Endometrium (tissue), 2 donors: Measurements from ENCODE around the gene PANX1.

ENCODE experiments used
- FAIRE-seq: peaks from 2 replicates; lab custom pipeline; 2012; peaks lifted over from hg19 to GRCh38; lab: Jason Lieb, UNC
- donor health status: control.
- donor health status: control.

PANX1 gene

GRCh38 chr11:94185416-94186084 lies 56.9 kb downstream of the PANX1 start:
- no peak for FAIRE-seq

GRCh38 chr11:94186342-94187203 lies 57.9 kb downstream of the PANX1 start:
- no peak for FAIRE-seq

GRCh38 chr11:94193288-94193687 lies 64.6 kb downstream of the PANX1 start:
- FAIRE-seq, result no peak

DNA sequence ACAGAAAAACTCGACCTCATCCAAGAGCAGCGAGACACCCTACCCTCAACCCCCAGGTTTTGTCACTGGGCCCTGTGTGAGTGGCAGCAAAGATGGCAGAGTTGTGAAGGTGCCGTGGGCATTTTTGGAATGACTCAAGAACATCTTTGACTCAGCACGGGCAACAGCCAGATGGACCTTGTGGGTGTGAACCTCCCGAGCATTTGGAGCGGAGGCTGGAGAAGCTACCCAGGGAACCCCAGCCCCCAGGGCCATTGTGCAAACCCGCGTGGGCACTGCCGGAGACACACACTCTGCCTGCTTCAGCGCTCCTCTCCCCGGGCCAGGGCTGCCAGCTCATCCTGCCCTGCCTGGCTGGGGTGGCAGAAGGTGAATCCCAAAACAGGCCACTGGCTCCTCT lies 66.1 kb downstream of the PANX1 start:
- FAIRE-seq, result no peak

DNA sequence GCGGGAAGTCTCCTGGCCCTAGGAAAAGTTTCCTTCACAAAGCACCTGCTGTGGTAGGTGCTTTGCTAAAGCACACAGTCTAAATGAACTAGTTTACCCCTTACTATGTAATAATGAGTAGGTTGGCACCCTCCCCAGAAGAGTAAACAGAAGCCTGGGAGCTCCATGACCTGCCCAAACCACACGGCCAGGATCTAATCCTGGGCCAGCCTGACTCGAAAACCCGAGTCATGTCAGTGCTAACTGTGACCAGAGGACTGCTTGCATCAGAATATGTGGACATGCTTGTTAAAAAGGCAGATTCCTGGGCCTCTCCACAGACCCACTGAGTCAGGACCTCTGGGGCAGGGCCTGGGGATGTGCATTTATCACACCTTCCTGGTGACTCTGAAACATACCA lies 67.7 kb downstream of the PANX1 start:
- FAIRE-seq, result no peak

- FAIRE-seq, result no peak
Observed at GRCh38 chr11:94198718-94199117, 70.1 kb downstream of the PANX1 start.

- no peak for FAIRE-seq
Observed at GRCh38 chr11:94199136-94200130, 70.8 kb downstream of the PANX1 start.

DNA sequence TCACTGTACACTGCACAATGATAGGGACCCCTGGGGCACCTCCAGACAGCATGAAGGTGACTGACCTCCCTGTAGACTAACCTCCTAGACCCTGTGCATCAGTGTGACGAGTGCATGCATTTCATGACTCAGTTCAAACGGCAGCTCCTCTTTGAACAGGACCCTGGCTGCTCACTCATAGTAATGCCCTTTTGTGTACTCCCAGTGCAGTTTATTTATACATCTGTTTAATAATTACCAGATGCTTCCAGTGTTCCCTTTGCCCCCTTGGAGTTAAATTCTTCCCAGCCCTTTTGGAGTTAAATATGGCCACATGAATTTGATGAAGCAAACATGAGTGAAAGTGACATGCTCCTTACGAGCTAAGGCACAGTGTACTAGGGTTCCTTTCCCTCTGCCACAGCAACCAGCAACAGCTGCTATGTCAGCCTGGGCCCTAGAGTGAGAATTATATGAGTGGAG lies 72.4 kb downstream of the PANX1 start:
- no peak for FAIRE-seq

DNA sequence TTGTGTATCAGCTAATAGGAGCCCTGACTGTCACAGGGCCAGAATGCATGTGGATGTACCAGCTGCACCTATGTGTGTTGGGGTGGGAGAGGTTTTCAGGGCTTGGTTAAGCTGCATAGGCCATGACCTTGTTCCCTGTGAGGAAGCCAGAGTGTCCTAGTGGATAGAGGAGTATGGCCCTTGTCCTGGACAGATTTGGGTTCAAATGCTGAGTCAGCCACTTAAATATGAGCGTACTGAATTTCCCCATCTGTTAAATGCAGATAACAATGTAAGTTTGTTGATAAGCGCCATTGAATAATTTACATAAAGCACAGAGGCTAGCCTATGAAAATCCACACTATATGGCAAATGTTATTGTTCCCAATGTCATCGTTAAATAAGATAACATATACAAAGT lies 74.4 kb downstream of the PANX1 start:
- FAIRE-seq, result no peak

- FAIRE-seq, result no peak
Observed at GRCh38 chr11:94211261-94211830, 82.7 kb downstream of the PANX1 start.

DNA sequence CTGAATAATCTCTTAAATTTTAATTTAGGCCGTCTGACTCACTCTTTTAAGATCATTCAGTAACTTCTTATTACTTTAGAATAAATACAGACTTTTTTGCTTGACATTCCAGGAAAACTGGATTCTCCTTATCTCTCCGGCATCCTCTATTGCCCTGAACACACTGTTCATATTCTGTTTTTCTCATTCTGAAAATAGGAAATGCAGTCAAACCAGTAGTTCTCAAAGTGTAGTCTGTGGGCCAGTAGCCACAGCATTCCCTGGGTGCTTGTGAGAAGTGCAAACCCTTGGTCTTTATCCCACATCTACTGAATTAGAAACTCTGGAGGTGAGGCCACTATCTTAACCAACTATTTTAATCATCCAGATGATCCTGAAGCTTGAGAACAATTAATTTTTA lies 84.3 kb downstream of the PANX1 start:
- no peak for FAIRE-seq

- no peak for FAIRE-seq
Observed at GRCh38 chr11:94217705-94218104, 89.1 kb downstream of the PANX1 start.

DNA sequence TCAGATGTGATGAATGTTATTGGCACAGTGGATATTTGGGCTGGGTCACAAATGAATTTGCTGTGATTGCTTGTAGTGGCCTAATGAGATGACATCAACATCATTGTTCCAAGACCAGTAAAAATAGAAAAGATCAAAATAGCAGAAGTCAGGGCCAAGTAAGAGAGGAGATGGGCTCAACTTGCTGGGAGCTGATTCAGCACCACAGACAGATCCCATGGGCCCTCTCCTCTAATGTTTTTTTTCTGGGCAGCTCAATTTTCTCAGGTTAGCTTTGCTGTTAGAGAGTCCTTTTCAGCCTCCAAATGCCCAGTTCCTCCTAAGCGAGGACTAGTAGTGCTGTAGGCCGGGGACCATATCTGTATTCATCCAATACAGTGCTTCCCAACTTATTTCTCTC lies 89.7 kb downstream of the PANX1 start:
- no peak for FAIRE-seq

DNA sequence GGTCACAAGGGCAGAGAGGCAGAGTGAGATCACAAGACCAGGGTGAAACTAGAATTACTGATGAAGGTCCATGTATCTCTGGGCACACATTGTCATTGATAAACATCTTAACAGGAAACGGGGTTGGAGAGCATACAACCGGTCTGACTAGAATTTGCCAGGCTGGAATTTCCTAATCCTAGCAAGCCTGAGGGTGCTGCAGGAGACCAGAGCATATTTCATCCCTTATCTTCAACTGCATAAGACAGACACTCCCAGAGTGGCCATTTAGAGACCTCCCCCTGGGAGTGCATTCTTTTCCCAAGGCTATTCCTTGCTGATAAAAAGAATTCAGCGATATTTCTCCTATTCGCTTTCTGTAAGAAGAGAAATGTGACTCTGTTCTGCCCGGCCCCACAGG lies 91.1 kb downstream of the PANX1 start:
- FAIRE-seq, result no peak

- no peak for FAIRE-seq
Observed at GRCh38 chr11:94224078-94224477, 95.4 kb downstream of the PANX1 start.
